Measurements from ENCODE around the gene PTGR1. TPM values are rescaled to one million over a fixed set of nuclear protein-coding genes. Genes with fewer than 3 reads are reported as not detected.

The PTGR1 gene
- total RNA-seq, 1 experiment from 2014 or later = 41.6 TPM

- Mint-ChIP-seq H3K4me3 (no peak overlapping the region), H3K36me3 (peaks cover 34% of the 10 kb centered on the region), H3K4me1 (no peaks in the 10 kb centered on the region), H3K27ac (no peak overlapping the region), H3K27me3 (ENCODE audit: low read depth) (no peaks in the 10 kb centered on the region), H3K9me3 (no peaks in the 10 kb centered on the region)
- POLR2A ChIA-PET = no interaction called here
- TF ChIP-seq ZNF396 (CRISPR knock-in tag; IDR thresholded peaks at IDR 0.05; ENCODE audit: borderline replicate concordance) = no peak
- no peak for DNase-seq (ENCODE audit: low spot score)
- ATAC-seq = no peak
- CTCF ChIA-PET = no interaction called here
Observed at GRCh38 chr9:111648066-111648465, 48.6 kb upstream of the PTGR1 start.

- ChIA-PET POLR2A (no interaction called here), CTCF (no interaction called here)
- DNase-seq (ENCODE audit: low spot score) (no peak), ATAC-seq (no peak)
- Mint-ChIP-seq H3K4me1 (no peaks in the 10 kb centered on the region), H3K4me3 (no peak overlapping the region), H3K27ac (no peak overlapping the region), H3K9me3 (no peaks in the 10 kb centered on the region), H3K27me3 (ENCODE audit: low read depth) (no peaks in the 10 kb centered on the region), H3K36me3 (peaks cover 36% of the 10 kb centered on the region)
- TF ChIP-seq NR3C1 (CRISPR knock-in tag; conservative IDR thresholded peaks at IDR 0.05; ENCODE audit: low read depth) (no peak), GRHL2 (CRISPR knock-in tag; IDR thresholded peaks at IDR 0.05; ENCODE audit: insufficient replicate concordance, severe bottlenecking) (no peak), FOXK1 (CRISPR knock-in tag; IDR thresholded peaks at IDR 0.05) (no peak), RORB (CRISPR knock-in tag; IDR thresholded peaks at IDR 0.05) (no peak), ETV6 (CRISPR knock-in tag; IDR thresholded peaks at IDR 0.05) (no peak), ZNF396 (CRISPR knock-in tag; IDR thresholded peaks at IDR 0.05; ENCODE audit: borderline replicate concordance) (no peak), ZNF281 (CRISPR knock-in tag; IDR thresholded peaks at IDR 0.05) (no peak), ZNF317 (CRISPR knock-in tag; IDR thresholded peaks at IDR 0.05; ENCODE audit: borderline replicate concordance, low read depth) (no peak), TEAD4 (CRISPR knock-in tag; IDR thresholded peaks at IDR 0.05) (no peak), OVOL2 (CRISPR knock-in tag; IDR thresholded peaks at IDR 0.05; ENCODE audit: borderline replicate concordance) (no peak)
Observed at GRCh38 chr9:111646417-111646816, 47.0 kb upstream of the PTGR1 start.

GRCh38 chr9:111645806-111646205 lies 46.4 kb upstream of the PTGR1 start:
- Mint-ChIP-seq H3K4me3 (no peak overlapping the region), H3K4me1 (no peaks in the 10 kb centered on the region), H3K36me3 (peaks cover 36% of the 10 kb centered on the region), H3K9me3 (no peaks in the 10 kb centered on the region), H3K27me3 (ENCODE audit: low read depth) (no peaks in the 10 kb centered on the region), H3K27ac (no peak overlapping the region)
- ChIA-PET POLR2A (no interaction called here), CTCF (no interaction called here)
- DNase-seq (ENCODE audit: low spot score) = no peak
- no peak for TF ChIP-seq E2F5 (CRISPR knock-in tag; IDR thresholded peaks at IDR 0.05)
- TF ChIP-seq ZNF512 (CRISPR knock-in tag; IDR thresholded peaks at IDR 0.05; ENCODE audit: borderline replicate concordance) = no peak
- ATAC-seq = no peak

GRCh38 chr9:111644195-111644772 lies 44.8 kb upstream of the PTGR1 start:
- CTCF ChIA-PET = no interaction called here
- TF ChIP-seq E2F1 (CRISPR knock-in tag; IDR thresholded peaks at IDR 0.05) = no peak
- Mint-ChIP-seq H3K27me3 (ENCODE audit: low read depth) (no peaks in the 10 kb centered on the region), H3K4me1 (no peaks in the 10 kb centered on the region), H3K27ac (no peak overlapping the region), H3K4me3 (no peak overlapping the region), H3K9me3 (no peaks in the 10 kb centered on the region), H3K36me3 (peaks cover 28% of the 10 kb centered on the region)
- POLR2A ChIA-PET = interaction anchor here (1.0 kb wide), 1 partner anchor 13 kb away, joined by 3 read pairs; no protein-coding TSS in a partner anchor
- ATAC-seq (no peak), DNase-seq (ENCODE audit: low spot score) (no peak)

Measured in WTC11 (cell line).